Fibroblast of villous mesenchyme (primary cell): ENCODE measurements around the gene BBS9. TPM values are rescaled to one million over a fixed set of nuclear protein-coding genes. Genes with fewer than 3 reads are reported as not detected.

Experiments
- DNase-seq: peaks from one replicate; pipeline ENCODE4 v3.0.0-alpha.2; 2010; ENCODE audit warnings: low read depth
- H3K4me3 ChIP-seq: 2 replicates; pipeline ENCODE4 v1.5.1; 2011; ENCODE audit warnings: low read depth, mild to moderate bottlenecking, low read length
- CTCF ChIP-seq: IDR thresholded peaks from 2 replicates; pipeline ENCODE4 v1.5.1; 2012; ENCODE audit warnings: low read depth, mild to moderate bottlenecking, low read length; ENCODE audit not compliant: insufficient read depth
- total RNA-seq: library from RNA; depleted of rRNA; stranded (reverse); fragments of >200 nt; gene quantifications from 2 replicates; pipeline ENCODE4 v1.2.3, GENCODE V29; 2012

BBS9 gene
- total RNA-seq, 1 donor = 20.7 TPM

GRCh38 chr7:33192695-33193291, 63.4 kb downstream of the BBS9 start:
- no peak for DNase-seq
- no peak for TF ChIP-seq CTCF
- no peak overlapping the region for H3K4me3 ChIP-seq

GRCh38 chr7:33193308-33193864, 64.0 kb downstream of the BBS9 start:
- no peak overlapping the region for H3K4me3 ChIP-seq
- no peak for DNase-seq
- TF ChIP-seq CTCF = no peak

GRCh38 chr7:33195264-33195663, 65.9 kb downstream of the BBS9 start:
- H3K4me3 ChIP-seq = no peak overlapping the region
- peak; percentile 69 for DNase-seq
- no peak for TF ChIP-seq CTCF

GRCh38 chr7:33196221-33196620, 66.9 kb downstream of the BBS9 start:
- no peak for TF ChIP-seq CTCF
- no peak overlapping the region for H3K4me3 ChIP-seq
- DNase-seq = no peak

GRCh38 chr7:33200282-33200681, 70.9 kb downstream of the BBS9 start:
- TF ChIP-seq CTCF = no peak
- no peak for DNase-seq
- no peak overlapping the region for H3K4me3 ChIP-seq

- DNase-seq = no peak
- no peak overlapping the region for H3K4me3 ChIP-seq
Observed at GRCh38 chr7:33201821-33202220, 72.5 kb downstream of the BBS9 start.

More at GRCh38 chr7:33201821-33202220, 72.5 kb downstream of the BBS9 start:
- TF ChIP-seq CTCF = no peak
